Osteoblast (primary cell): Measurements from ENCODE around the gene MTFP1. TPM values are rescaled to one million over a fixed set of nuclear protein-coding genes. Genes with fewer than 3 reads are reported as not detected.

Source experiments
- DNase-seq: peaks from one replicate; pipeline ENCODE4 v3.0.0; 2011; ENCODE audit warnings: low spot score, mixed read lengths; ENCODE audit not compliant: insufficient read length; ENCODE audit errors: missing footprints
- H2AFZ ChIP-seq: 2 replicates; pipeline ENCODE4 v1.6.0; 2011; ENCODE audit warnings: mild to moderate bottlenecking, low read length
- H3K27ac ChIP-seq: 2 replicates; pipeline ENCODE4 v1.5.1; 2011; ENCODE audit warnings: mild to moderate bottlenecking, low read depth, low read length, moderate library complexity
- H3K27me3 ChIP-seq: 2 replicates; pipeline ENCODE4 v1.6.0; 2012; ENCODE audit warnings: mild to moderate bottlenecking, control low read depth, inconsistent platforms, low read length, moderate library complexity; ENCODE audit not compliant: insufficient read depth
- H3K36me3 ChIP-seq: 2 replicates; pipeline ENCODE4 v1.5.1; 2011; ENCODE audit warnings: mild to moderate bottlenecking, low read length, control low read depth, moderate library complexity; ENCODE audit not compliant: insufficient read depth
- H3K4me1 ChIP-seq: 2 replicates; pipeline ENCODE4 v1.5.1; 2011; ENCODE audit warnings: mild to moderate bottlenecking, low read length, control low read depth, moderate library complexity; ENCODE audit not compliant: insufficient read depth
- H3K4me2 ChIP-seq: 2 replicates; pipeline ENCODE4 v1.6.0; 2011; ENCODE audit warnings: mild to moderate bottlenecking, low read length; ENCODE audit not compliant: insufficient read depth
- H3K4me3 ChIP-seq: fragments of 200-600 bp; sonication (generic); 3 replicates; pipeline ENCODE4 v1.5.1; 2012; ENCODE audit warnings: mild to moderate bottlenecking, low read length, inconsistent platforms; ENCODE audit not compliant: insufficient read depth
- H3K79me2 ChIP-seq: 2 replicates; pipeline ENCODE4 v1.6.0; 2012; ENCODE audit warnings: mild to moderate bottlenecking, low read length, control low read depth, inconsistent platforms; ENCODE audit not compliant: insufficient read depth
- H3K9me3 ChIP-seq: 2 replicates; pipeline ENCODE4 v1.5.1; 2011; ENCODE audit warnings: low read depth, low read length, control low read depth
- H4K20me1 ChIP-seq: 2 replicates; pipeline ENCODE4 v1.6.0; 2012; ENCODE audit warnings: mild to moderate bottlenecking, low read length, control low read depth; ENCODE audit not compliant: insufficient read depth
- total RNA-seq: library from RNA; depleted of rRNA; stranded (reverse); fragments of >200 nt; gene quantifications from 2 replicates; pipeline ENCODE4 v1.2.3, GENCODE V29; 2012
- TF ChIP-seq, protein P1 (sequence below): IDR thresholded peaks from 2 replicates; pipeline ENCODE4 v1.5.1; 2011; ENCODE audit warnings: mild to moderate bottlenecking, low read depth, low read length, moderate library complexity; ENCODE audit errors: extremely low read depth

Gene MTFP1, protein sequence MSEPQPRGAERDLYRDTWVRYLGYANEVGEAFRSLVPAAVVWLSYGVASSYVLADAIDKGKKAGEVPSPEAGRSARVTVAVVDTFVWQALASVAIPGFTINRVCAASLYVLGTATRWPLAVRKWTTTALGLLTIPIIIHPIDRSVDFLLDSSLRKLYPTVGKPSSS
- total RNA-seq = 5.3 and 6.9 TPM in 2 replicates

DNA sequence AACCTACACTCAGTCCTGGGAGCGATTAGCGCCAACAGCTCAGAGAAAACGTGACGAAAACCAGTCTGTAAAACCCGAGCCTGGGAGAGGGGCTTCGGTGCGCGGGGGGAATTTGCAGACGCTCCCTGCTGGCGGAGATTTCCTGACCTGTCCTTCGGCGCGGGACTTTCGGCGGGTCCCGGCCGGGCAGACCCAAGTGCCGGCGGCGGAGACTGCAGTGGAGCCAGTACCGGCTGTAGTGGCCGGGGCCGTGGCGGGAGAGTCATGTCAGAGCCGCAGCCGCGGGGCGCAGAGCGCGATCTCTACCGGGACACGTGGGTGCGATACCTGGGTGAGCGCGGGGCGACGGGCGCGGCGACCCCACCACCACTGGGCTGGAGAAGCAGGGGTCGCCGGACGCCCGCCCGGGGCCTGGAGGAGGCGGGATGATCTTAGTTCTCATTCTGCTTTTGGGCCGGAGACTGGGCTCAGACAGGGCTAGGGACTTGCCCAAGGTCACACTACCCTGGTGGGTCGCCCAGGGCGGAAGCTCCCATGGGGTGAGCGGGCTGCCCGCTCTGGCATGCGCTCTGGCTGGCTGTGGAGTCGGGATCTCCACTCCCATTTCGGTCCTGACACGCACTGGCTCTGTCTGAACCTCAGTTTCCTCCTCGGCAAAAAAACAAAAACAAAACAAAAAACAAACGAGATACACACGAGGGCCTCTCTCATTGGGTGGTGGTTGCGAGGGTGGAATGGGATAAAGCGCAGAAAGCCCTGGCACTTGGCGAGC lies at the start of gene MTFP1:
TSS of gene MTFP1 (plus strand) at position 153 of the 772 bp plus-strand sequence. CDS start at position 265, 112 bp downstream.
- peak within 1 kb of the TSS; percentile 97 for H3K27ac ChIP-seq
- H3K4me2 ChIP-seq = peak within 1 kb of the TSS; percentile 93
- H3K9me3 ChIP-seq = no peaks in the 10 kb centered on the region
- no peaks in the 10 kb centered on the region for H4K20me1 ChIP-seq
- H3K4me3 ChIP-seq = peak within 1 kb of the TSS; percentile 79
- peaks cover 50% of the 10 kb centered on the region for H3K4me1 ChIP-seq
- peaks cover 3% of the 10 kb centered on the region for H3K79me2 ChIP-seq
- H2AFZ ChIP-seq = peak within 1 kb of the TSS; percentile 84
- no peaks in the 10 kb centered on the region for H3K27me3 ChIP-seq
- no peak for DNase-seq
- TF ChIP-seq, protein P1, sequence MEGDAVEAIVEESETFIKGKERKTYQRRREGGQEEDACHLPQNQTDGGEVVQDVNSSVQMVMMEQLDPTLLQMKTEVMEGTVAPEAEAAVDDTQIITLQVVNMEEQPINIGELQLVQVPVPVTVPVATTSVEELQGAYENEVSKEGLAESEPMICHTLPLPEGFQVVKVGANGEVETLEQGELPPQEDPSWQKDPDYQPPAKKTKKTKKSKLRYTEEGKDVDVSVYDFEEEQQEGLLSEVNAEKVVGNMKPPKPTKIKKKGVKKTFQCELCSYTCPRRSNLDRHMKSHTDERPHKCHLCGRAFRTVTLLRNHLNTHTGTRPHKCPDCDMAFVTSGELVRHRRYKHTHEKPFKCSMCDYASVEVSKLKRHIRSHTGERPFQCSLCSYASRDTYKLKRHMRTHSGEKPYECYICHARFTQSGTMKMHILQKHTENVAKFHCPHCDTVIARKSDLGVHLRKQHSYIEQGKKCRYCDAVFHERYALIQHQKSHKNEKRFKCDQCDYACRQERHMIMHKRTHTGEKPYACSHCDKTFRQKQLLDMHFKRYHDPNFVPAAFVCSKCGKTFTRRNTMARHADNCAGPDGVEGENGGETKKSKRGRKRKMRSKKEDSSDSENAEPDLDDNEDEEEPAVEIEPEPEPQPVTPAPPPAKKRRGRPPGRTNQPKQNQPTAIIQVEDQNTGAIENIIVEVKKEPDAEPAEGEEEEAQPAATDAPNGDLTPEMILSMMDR = no peak
- peaks cover 11% of the 10 kb centered on the region for H3K36me3 ChIP-seq

GRCh38 chr22:30380011-30380410 lies 45.6 kb upstream of the MTFP1 start:
- TF ChIP-seq, protein P1 = no peak
- peak; percentile 71 for DNase-seq
- H3K4me3 ChIP-seq = no peak overlapping the region

GRCh38 chr22:30381264-30381663 lies 44.3 kb upstream of the MTFP1 start:
- no peaks in the 10 kb centered on the region for H3K27me3 ChIP-seq
- no peak overlapping the region for H2AFZ ChIP-seq
- peaks cover 5% of the 10 kb centered on the region for H3K4me1 ChIP-seq
- H3K4me3 ChIP-seq = no peak overlapping the region
- peak; percentile 37 for DNase-seq
- H3K36me3 ChIP-seq = peaks cover 27% of the 10 kb centered on the region
- H3K27ac ChIP-seq = no peak overlapping the region
- H3K79me2 ChIP-seq = peaks cover 3% of the 10 kb centered on the region
- no peaks in the 10 kb centered on the region for H3K9me3 ChIP-seq
- H3K4me2 ChIP-seq = no peak overlapping the region
- H4K20me1 ChIP-seq = no peaks in the 10 kb centered on the region
- TF ChIP-seq, protein P1 = no peak

More at GRCh38 chr22:30380011-30380410, 45.6 kb upstream of the MTFP1 start:
- Histone ChIP-seq H3K79me2 (no peaks in the 10 kb centered on the region), H3K27ac (no peak overlapping the region), H3K36me3 (peaks cover 27% of the 10 kb centered on the region), H4K20me1 (no peaks in the 10 kb centered on the region), H3K4me1 (no peaks in the 10 kb centered on the region), H3K4me2 (no peak overlapping the region), H3K9me3 (no peaks in the 10 kb centered on the region), H2AFZ (no peak overlapping the region), H3K27me3 (no peaks in the 10 kb centered on the region)

GRCh38 chr22:30382340-30382739 lies 43.2 kb upstream of the MTFP1 start:
- no peak overlapping the region for H3K27ac ChIP-seq
- no peaks in the 10 kb centered on the region for H4K20me1 ChIP-seq
- H3K27me3 ChIP-seq = no peaks in the 10 kb centered on the region
- DNase-seq = no peak
- H3K36me3 ChIP-seq = peaks cover 25% of the 10 kb centered on the region
- no peak overlapping the region for H3K4me3 ChIP-seq
- TF ChIP-seq, protein P1 = no peak
- peaks cover 8% of the 10 kb centered on the region for H3K79me2 ChIP-seq
- H2AFZ ChIP-seq = no peak overlapping the region
- peaks cover 9% of the 10 kb centered on the region for H3K4me1 ChIP-seq
- H3K9me3 ChIP-seq = no peaks in the 10 kb centered on the region
- H3K4me2 ChIP-seq = no peak overlapping the region
